Fibroblast of villous mesenchyme (primary cell): ENCODE results near the gene TSPAN33. TPM values are rescaled to one million over a fixed set of nuclear protein-coding genes. Genes with fewer than 3 reads are reported as not detected.

ENCODE experiments used
- DNase-seq: peaks from one replicate; pipeline ENCODE4 v3.0.0-alpha.2; 2010; ENCODE audit warnings: low read depth
- H3K4me3 ChIP-seq: 2 replicates; pipeline ENCODE4 v1.5.1; 2011; ENCODE audit warnings: low read depth, mild to moderate bottlenecking, low read length
- CTCF ChIP-seq: IDR thresholded peaks from 2 replicates; pipeline ENCODE4 v1.5.1; 2012; ENCODE audit warnings: low read depth, mild to moderate bottlenecking, low read length; ENCODE audit not compliant: insufficient read depth
- total RNA-seq: library from RNA; depleted of rRNA; stranded (reverse); fragments of >200 nt; gene quantifications from 2 replicates; pipeline ENCODE4 v1.2.3, GENCODE V29; 2012

Gene TSPAN33
- total RNA-seq, 1 donor, result 0.43 TPM

- TF ChIP-seq CTCF, result no peak
- DNase-seq, result no peak
- H3K4me3 ChIP-seq, result no peak overlapping the region
Observed at GRCh38 chr7:129122078-129122750, 22.3 kb upstream of the TSPAN33 start.

GRCh38 chr7:129122751-129123509 lies 21.6 kb upstream of the TSPAN33 start:
- no peak for TF ChIP-seq CTCF
- no peak for DNase-seq
- H3K4me3 ChIP-seq, result no peak overlapping the region

GRCh38 chr7:129123510-129123857 lies 21.0 kb upstream of the TSPAN33 start:
- TF ChIP-seq CTCF, result no peak
- no peak overlapping the region for H3K4me3 ChIP-seq
- DNase-seq, result no peak

GRCh38 chr7:129126314-129126713 lies 18.2 kb upstream of the TSPAN33 start:
- no peak overlapping the region for H3K4me3 ChIP-seq
- TF ChIP-seq CTCF, result no peak
- no peak for DNase-seq

- DNase-seq, result no peak
- no peak for TF ChIP-seq CTCF
- H3K4me3 ChIP-seq, result no peak overlapping the region
Observed at GRCh38 chr7:129127154-129127553, 17.4 kb upstream of the TSPAN33 start.

- no peak for DNase-seq
- TF ChIP-seq CTCF, result no peak
- H3K4me3 ChIP-seq, result no peak overlapping the region
Observed at GRCh38 chr7:129127601-129128000, 16.9 kb upstream of the TSPAN33 start.
